Effector memory CD8-positive, alpha-beta T cell (primary cell): ENCODE data around the gene TMEM63C.

Source experiments
- ATAC-seq: fragments of 150-1000 bp; cut with Tn5 transposase; replicated peaks from 2 replicates; pipeline ENCODE4 v1.10.0; 2021; ENCODE audit warnings: mild to moderate bottlenecking, moderate library complexity
- DNase-seq, 3 experiments: peaks; one replicate each; pipeline ENCODE4 v3.0.0; 2021
- H3K27ac Mint-ChIP-seq, 2 donors: one replicate each; pipeline ENCODE4 v1.8.0; 2022; ENCODE audit warnings: mild to moderate bottlenecking in 2 of 2, mixed read lengths in 2 of 2, moderate library complexity in 2 of 2
- H3K27me3 Mint-ChIP-seq, 2 donors: one replicate each; pipeline ENCODE4 v1.8.0; 2022; ENCODE audit warnings: mixed read lengths in 2 of 2
- H3K36me3 Mint-ChIP-seq: one replicate; pipeline ENCODE4 v1.8.0; 2022; ENCODE audit warnings: mild to moderate bottlenecking, moderate library complexity, mixed read lengths; ENCODE audit not compliant: insufficient read depth
- H3K4me1 Mint-ChIP-seq, 2 donors: one replicate each; pipeline ENCODE4 v1.8.0; 2022; ENCODE audit warnings: low read depth in 2 of 2, mixed read lengths in 2 of 2
- H3K4me3 Mint-ChIP-seq, 2 donors: one replicate each; pipeline ENCODE4 v1.8.0; 2022; ENCODE audit warnings: mild to moderate bottlenecking in 2 of 2, mixed read lengths in 2 of 2, moderate library complexity in 2 of 2
- H3K9me3 Mint-ChIP-seq, 2 donors: one replicate each; pipeline ENCODE4 v1.8.0; 2022; ENCODE audit warnings: mixed read lengths in 2 of 2

The TMEM63C gene

DNA sequence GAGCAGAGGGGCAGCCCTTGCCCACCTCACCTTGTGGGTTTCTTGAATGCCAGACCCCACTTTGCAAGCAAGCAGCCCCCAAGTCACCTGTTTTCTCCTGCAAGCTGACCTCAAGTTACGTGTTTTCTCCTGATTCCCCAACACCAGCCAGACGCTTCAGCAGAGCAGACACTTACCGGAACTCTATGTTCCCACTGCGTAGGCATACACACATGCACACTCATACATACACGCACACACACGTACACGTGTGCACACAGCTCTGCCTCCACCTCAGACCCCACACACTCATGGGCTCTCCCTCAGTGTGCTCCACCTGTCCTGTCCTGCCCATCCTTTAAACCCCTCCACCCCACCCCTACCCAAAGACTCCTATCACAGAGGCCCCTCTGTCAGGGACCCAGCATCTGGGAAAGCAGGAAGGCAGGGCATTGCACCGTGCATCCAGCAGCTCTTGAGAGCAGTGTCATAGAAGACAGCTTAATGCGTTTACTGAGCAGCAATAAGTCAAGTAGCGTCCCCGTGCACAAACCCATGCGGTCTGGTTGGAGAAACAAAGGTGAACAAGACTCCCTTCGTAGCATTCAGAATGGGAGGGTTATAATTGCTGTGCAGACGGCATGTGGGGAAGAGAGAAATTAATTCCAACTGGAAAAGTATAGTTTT is 44.4 kb downstream of the TMEM63C start:
- H3K27me3 Mint-ChIP-seq: peaks cover 8 to 13% of the 10 kb centered on the region in 2 donors
- no peak overlapping the region for H3K4me3 Mint-ChIP-seq
- no peak for DNase-seq
- no peaks in the 10 kb centered on the region for H3K36me3 Mint-ChIP-seq
- ATAC-seq: no peak
- H3K9me3 Mint-ChIP-seq: no peaks in the 10 kb centered on the region
- H3K27ac Mint-ChIP-seq: no peak overlapping the region
- peaks cover 5% of the 10 kb centered on the region in 2 donors for H3K4me1 Mint-ChIP-seq

DNA sequence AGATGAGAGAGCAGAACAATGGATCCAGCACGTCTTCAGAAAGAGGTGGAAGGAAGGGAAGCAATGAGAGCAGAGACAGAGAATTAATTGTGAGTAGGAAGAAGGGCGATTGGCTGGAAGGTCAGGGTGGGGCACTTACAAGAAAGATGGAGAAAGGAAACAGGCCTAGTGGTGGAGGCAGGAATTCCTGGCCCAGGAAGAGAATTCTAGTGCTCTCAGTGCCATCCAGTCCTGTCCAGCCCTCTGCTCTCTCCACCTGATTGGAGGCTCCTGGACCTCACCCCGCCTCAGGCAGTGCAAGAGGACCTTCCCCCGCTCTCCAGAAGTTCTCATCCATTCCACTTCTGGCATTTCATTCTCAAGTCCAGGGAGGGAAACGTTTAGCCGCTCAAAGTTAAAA is 46.5 kb downstream of the TMEM63C start:
- no peaks in the 10 kb centered on the region for H3K9me3 Mint-ChIP-seq
- ATAC-seq: no peak
- no peaks in the 10 kb centered on the region for H3K36me3 Mint-ChIP-seq
- DNase-seq: no peak
- no peaks in the 10 kb centered on the region for H3K4me1 Mint-ChIP-seq
- H3K27ac Mint-ChIP-seq: no peak overlapping the region
- H3K27me3 Mint-ChIP-seq: peaks cover 8 to 13% of the 10 kb centered on the region in 2 donors
- no peak overlapping the region for H3K4me3 Mint-ChIP-seq

DNA sequence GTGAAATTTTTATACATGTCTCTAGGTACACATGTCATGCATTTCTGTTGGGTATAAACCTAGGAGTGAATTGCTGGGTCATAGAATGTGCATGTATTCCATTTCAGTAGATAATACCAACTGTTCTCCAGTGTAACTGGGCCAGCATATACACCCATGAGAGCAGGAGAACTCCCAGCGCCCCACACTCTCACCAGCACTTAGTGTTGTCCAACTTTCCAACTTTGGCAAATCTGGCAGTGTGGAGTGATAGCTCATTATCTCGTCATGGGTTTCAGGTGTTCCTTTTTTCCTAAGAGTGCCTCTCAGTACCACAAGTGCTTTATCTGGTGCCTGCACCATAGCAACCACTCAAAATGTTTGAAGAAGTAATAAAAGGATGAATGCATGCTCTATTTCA is 49.3 kb downstream of the TMEM63C start:
- peaks cover 5 to 17% of the 10 kb centered on the region in 2 donors for H3K27me3 Mint-ChIP-seq
- H3K36me3 Mint-ChIP-seq: peaks cover 5% of the 10 kb centered on the region
- no peak for DNase-seq
- ATAC-seq: no peak
- H3K4me3 Mint-ChIP-seq: no peak overlapping the region
- no peaks in the 10 kb centered on the region for H3K4me1 Mint-ChIP-seq
- no peaks in the 10 kb centered on the region for H3K9me3 Mint-ChIP-seq
- no peak overlapping the region for H3K27ac Mint-ChIP-seq

DNA sequence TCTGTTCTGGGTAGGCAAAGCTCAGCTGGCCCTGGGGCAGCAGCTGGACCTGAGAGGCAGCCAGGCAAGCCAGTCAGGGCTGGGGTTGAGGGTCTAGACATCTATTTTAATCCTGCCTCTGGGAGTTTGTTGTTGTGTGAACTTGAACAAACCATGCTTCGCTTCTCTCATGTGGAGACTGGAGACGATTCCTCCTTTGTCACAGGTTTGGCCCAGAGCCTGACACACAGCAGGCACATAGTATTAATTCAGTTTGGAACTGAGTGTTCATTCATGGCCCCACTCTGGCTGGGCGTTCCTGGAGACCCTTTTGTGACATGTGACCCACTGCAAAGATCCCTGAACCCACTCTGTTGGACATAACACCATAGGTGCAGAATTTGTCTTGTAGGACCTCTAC is 50.1 kb downstream of the TMEM63C start:
- H3K36me3 Mint-ChIP-seq: peaks cover 5% of the 10 kb centered on the region
- H3K27ac Mint-ChIP-seq: no peak overlapping the region
- H3K4me3 Mint-ChIP-seq: no peak overlapping the region
- DNase-seq: no peak
- no peaks in the 10 kb centered on the region for H3K4me1 Mint-ChIP-seq
- no peak for ATAC-seq
- H3K27me3 Mint-ChIP-seq: peaks cover 0 to 9% of the 10 kb centered on the region in 2 donors
- no peaks in the 10 kb centered on the region for H3K9me3 Mint-ChIP-seq

DNA sequence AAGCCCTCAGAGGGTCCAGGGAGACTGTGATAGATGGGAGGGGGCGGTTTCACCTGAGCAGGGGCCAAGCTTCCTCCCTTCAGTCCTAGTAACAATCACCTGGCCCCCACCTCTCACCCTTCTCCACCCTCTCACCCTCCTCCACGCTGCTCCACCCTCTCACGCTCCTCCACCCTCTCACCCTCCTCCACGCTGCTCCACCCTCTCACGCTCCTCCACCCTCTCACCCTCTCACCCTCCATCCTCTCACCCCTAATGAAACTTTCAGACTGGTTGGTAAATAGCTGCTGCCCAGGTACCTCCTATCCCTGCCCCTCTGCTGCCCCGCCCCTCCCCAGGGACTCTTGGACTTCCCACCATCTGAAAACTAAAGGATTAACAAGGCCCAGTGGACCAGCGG is 55.2 kb downstream of the TMEM63C start:
- peaks cover 0 to 8% of the 10 kb centered on the region in 2 donors for H3K27me3 Mint-ChIP-seq
- peaks cover 8% of the 10 kb centered on the region for H3K36me3 Mint-ChIP-seq

DNA sequence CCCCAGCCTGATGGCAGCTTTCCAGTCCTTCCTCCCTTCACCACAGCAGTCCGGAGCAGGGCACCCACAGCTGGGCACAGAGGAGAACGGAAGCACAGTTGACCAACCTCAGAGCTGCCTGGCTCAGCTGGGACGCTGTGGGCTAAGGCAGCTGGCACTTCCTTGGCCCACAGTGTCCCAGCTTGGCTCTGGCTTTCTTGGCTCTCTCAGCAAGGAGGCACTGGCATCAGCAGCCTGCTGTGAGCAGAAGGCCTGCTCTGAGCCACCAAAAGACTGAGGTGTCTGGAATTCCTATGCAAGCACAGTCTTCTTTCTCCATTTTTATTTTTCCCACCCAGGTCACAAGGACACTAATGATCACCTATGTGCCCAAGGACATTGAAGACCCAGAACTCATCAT is 56.8 kb downstream of the TMEM63C start:
- Mint-ChIP-seq H3K4me1 (no peaks in the 10 kb centered on the region), H3K27me3 (peaks cover 0 to 16% of the 10 kb centered on the region in 2 donors), H3K36me3 (peaks cover 10% of the 10 kb centered on the region), H3K9me3 (no peaks in the 10 kb centered on the region), H3K27ac (no peak overlapping the region), H3K4me3 (no peak overlapping the region)
- no peak for DNase-seq
- ATAC-seq: no peak

More for the DNA sequence above, 55.2 kb downstream of the TMEM63C start:
- no peaks in the 10 kb centered on the region for H3K9me3 Mint-ChIP-seq
- DNase-seq: no peak
- ATAC-seq: no peak
- H3K4me3 Mint-ChIP-seq: no peak overlapping the region
- no peak overlapping the region for H3K27ac Mint-ChIP-seq
- no peaks in the 10 kb centered on the region for H3K4me1 Mint-ChIP-seq

DNA sequence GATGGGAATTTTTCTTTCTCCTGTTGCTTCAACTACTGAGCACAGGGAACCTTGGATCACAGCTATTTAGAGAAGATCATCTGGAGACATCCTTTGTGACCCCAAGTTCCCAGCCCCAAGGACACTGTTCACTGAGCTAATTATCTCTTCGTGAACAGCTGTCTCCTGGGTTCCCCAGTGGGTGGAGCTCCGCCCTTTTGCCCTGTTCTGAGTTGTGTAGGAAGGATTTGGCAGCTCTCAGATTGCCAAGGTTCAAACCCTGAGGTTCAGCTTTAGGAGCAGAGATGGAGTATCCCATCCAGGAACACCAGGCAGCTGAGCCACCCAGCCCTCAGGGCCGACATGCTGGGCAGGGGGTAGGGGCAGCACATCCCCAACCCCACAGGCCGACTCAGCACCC is 57.4 kb downstream of the TMEM63C start:
- no peak for ATAC-seq
- H3K27ac Mint-ChIP-seq: no peak overlapping the region
- H3K4me1 Mint-ChIP-seq: no peaks in the 10 kb centered on the region
- H3K36me3 Mint-ChIP-seq: peaks cover 8% of the 10 kb centered on the region
- no peak for DNase-seq
- H3K27me3 Mint-ChIP-seq: peaks cover 0 to 16% of the 10 kb centered on the region in 2 donors
- no peak overlapping the region for H3K4me3 Mint-ChIP-seq
- no peaks in the 10 kb centered on the region for H3K9me3 Mint-ChIP-seq

DNA sequence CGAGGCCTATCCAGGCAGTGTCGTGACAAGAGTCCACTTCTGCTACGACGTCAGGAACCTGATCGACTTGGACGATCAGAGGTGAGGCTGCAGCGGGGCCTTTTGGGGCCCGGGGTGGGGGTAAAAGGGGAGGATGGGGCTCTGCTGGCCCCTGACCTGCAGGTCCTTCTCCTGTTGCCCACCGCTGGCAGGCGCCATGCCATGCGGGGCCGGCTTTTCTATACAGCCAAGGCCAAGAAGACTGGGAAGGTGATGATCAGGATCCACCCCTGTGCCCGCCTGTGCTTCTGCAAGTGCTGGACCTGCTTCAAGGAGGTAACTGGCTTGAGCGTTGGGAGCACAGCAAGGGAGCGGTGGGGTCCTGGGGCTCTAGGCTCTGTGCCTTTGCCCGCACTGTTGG is 57.8 kb downstream of the TMEM63C start:
- Mint-ChIP-seq H3K4me1 (no peaks in the 10 kb centered on the region), H3K27ac (no peak overlapping the region), H3K4me3 (no peak overlapping the region), H3K9me3 (no peaks in the 10 kb centered on the region), H3K27me3 (peaks cover 0 to 13% of the 10 kb centered on the region in 2 donors), H3K36me3 (peaks cover 5% of the 10 kb centered on the region)
- DNase-seq (no peak), ATAC-seq (no peak)

DNA sequence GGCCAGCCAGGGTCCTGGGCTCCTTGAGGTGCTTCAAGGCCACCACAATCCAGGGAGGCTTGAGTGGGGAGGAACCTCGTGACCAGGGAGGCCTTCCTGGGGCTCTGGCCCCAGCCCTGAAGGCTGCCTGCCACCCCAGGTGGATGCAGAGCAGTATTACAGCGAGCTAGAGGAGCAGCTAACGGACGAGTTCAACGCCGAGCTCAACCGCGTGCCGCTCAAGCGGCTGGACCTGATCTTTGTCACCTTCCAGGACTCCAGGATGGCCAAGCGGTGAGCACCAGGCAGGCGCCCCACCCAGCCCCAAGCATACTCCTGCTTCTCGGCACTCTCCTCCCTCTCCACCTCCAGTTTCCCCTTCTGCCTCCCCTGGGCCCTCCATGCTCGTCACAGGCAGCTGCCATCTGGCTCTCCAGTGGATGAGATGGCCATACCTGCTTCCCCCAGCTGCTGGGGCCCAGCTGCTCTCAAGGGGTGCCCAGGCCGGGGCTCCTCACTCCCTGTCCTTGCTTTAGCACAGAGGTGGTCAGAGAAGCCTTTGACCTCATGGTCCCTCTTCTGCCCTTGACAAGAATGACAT is 58.8 kb downstream of the TMEM63C start:
- DNase-seq: no peak
- no peak for ATAC-seq
- Mint-ChIP-seq H3K27me3 (peaks cover 0 to 8% of the 10 kb centered on the region in 2 donors), H3K4me1 (no peaks in the 10 kb centered on the region), H3K9me3 (no peaks in the 10 kb centered on the region), H3K4me3 (no peak overlapping the region), H3K36me3 (peaks cover 5% of the 10 kb centered on the region), H3K27ac (no peak overlapping the region)

DNA sequence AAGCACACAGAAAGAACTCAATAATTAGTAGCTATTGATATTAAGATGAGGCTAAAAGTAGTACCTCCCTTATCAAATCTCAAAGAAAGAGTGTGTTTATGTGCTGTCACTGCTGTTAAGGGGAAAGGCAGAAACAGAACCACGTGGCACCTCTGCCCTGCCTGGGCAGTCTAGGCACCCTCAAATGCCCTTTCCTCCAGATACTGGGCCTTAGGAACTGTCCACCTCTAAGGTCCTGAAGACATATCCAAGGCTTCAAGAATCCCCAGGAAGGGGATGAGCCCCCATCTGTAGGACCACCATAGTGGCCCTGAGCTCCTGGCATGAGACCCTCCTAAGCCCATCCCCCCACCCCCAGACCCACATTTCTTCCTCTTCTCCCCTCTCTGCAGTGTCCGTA is 60.4 kb downstream of the TMEM63C start:
- Mint-ChIP-seq H3K36me3 (peaks cover 5% of the 10 kb centered on the region), H3K9me3 (no peaks in the 10 kb centered on the region), H3K4me1 (no peaks in the 10 kb centered on the region), H3K4me3 (no peak overlapping the region), H3K27me3 (peaks cover 0 to 8% of the 10 kb centered on the region in 2 donors), H3K27ac (no peak overlapping the region)
- no peak for ATAC-seq
- no peak for DNase-seq

DNA sequence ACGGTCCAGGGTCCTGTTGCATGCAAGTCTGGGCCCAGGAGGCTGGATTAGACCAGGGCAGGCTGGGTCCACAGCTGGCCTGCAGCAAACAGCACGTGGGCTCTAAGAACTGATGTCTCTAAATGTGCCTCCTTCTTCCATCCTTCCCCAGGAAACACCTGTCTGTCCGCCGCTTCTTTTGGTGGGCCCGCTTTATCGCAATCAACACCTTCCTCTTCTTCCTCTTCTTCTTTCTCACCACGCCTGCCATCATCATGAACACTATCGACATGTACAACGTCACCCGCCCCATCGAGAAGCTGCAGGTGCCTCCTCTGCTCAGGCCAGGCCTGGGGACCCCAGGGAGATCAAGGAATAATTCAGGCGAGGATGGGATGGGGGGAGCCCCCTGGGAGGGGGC is 61.2 kb downstream of the TMEM63C start:
- Mint-ChIP-seq H3K27me3 (peaks cover 0 to 8% of the 10 kb centered on the region in 2 donors), H3K4me3 (no peak overlapping the region), H3K9me3 (no peaks in the 10 kb centered on the region), H3K4me1 (no peaks in the 10 kb centered on the region), H3K36me3 (peaks cover 5% of the 10 kb centered on the region), H3K27ac (no peak overlapping the region)
- no peak for ATAC-seq
- no peak for DNase-seq

DNA sequence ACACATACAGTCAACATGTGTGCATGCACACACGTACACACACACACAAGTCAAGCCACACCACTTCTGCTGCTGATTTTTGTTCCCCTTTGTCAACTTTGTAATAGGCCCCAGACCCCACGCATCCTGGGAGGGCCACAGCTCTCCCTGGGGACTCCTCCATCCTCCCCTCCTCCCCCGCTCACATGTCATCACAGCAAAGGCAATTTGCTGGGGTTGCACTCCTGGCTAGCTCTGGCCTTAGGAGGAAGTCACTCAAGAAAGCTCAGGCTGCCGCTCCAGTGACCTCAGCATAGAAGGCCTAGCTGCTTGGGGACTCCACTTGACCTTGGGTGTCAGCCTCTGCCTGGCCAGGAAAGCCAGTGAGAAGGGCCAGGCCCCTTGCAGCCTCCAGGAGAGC is 62.3 kb downstream of the TMEM63C start:
- no peaks in the 10 kb centered on the region for H3K4me1 Mint-ChIP-seq
- DNase-seq (no peak), ATAC-seq (no peak)
- peaks cover 5% of the 10 kb centered on the region for H3K36me3 Mint-ChIP-seq
- peaks cover 0 to 8% of the 10 kb centered on the region in 2 donors for H3K27me3 Mint-ChIP-seq
- no peaks in the 10 kb centered on the region for H3K9me3 Mint-ChIP-seq
- H3K27ac Mint-ChIP-seq: no peak overlapping the region
- no peak overlapping the region for H3K4me3 Mint-ChIP-seq

DNA sequence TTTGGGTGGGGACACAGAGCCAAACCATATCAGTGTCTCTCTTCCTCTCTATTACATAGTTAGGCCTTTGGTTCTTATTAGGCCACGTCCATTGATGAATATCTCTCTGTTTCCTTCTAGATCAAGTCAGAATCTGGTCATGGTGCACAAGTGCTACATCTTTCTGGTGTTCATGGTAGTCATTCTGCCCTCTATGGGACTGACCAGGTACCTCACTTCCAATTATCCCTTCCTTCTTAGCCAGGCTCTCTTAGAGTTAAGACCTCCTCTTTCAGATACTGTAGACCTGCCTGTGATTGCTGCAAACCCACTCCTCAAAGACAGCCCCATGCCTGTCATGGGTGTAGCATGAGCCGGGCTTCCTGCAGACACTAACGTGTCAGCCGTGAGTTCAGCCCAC is 64.2 kb downstream of the TMEM63C start:
- H3K27me3 Mint-ChIP-seq: peaks cover 0 to 8% of the 10 kb centered on the region in 2 donors
- H3K4me1 Mint-ChIP-seq: no peaks in the 10 kb centered on the region
- H3K9me3 Mint-ChIP-seq: no peaks in the 10 kb centered on the region
- DNase-seq (no peak), ATAC-seq (no peak)
- H3K27ac Mint-ChIP-seq: no peak overlapping the region
- H3K4me3 Mint-ChIP-seq: no peak overlapping the region
- peaks cover 5% of the 10 kb centered on the region for H3K36me3 Mint-ChIP-seq

DNA sequence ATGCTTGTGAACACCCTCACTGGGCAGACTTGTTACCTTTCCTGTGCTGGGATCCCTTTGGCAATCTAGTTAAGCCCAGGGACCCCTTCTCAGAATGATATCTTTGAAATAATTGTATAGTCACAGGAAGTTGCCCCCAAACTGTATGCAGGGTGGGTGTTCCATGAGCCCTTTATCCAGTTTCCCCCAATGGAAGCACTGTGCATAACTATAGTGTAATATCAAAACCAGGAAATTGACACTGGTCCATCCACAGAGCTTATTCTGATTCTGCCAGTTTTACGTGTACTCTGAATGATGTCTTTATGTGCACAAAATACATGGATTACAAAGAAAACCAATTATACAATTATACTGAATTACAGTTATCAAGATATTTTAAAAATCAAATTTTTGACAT is 65.2 kb downstream of the TMEM63C start:
- ATAC-seq: no peak
- peaks cover 2% of the 10 kb centered on the region for H3K36me3 Mint-ChIP-seq

More for the DNA sequence above, 65.2 kb downstream of the TMEM63C start:
- H3K27ac Mint-ChIP-seq: no peak overlapping the region
- H3K4me3 Mint-ChIP-seq: no peak overlapping the region
- no peaks in the 10 kb centered on the region for H3K4me1 Mint-ChIP-seq
- peaks cover 0 to 8% of the 10 kb centered on the region in 2 donors for H3K27me3 Mint-ChIP-seq
- no peaks in the 10 kb centered on the region for H3K9me3 Mint-ChIP-seq
- DNase-seq: no peak
